Measurements from ENCODE around the gene BTN1A1.

Gene BTN1A1

GRCh38 chr6:26493258-26493657 is 6.8 kb upstream of the BTN1A1 start (continued):
- TF ChIP-seq, protein P1, sequence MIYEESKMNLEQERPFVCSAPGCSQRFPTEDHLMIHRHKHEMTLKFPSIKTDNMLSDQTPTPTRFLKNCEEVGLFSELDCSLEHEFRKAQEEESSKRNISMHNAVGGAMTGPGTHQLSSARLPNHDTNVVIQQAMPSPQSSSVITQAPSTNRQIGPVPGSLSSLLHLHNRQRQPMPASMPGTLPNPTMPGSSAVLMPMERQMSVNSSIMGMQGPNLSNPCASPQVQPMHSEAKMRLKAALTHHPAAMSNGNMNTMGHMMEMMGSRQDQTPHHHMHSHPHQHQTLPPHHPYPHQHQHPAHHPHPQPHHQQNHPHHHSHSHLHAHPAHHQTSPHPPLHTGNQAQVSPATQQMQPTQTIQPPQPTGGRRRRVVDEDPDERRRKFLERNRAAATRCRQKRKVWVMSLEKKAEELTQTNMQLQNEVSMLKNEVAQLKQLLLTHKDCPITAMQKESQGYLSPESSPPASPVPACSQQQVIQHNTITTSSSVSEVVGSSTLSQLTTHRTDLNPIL (CRISPR knock-in tag; IDR thresholded peaks at IDR 0.05; ENCODE audit: low read depth) = no peak

GRCh38 chr6:26494117-26494516 is 6.0 kb upstream of the BTN1A1 start:
- no peak for ATAC-seq
- TF ChIP-seq TOX (CRISPR knock-in tag; IDR thresholded peaks at IDR 0.05; ENCODE audit: borderline replicate concordance) (no peak), ZC3H10 (CRISPR knock-in tag; IDR thresholded peaks at IDR 0.05) (no peak), PPARA (CRISPR knock-in tag; IDR thresholded peaks at IDR 0.05; ENCODE audit: borderline replicate concordance) (no peak), TCF4 (CRISPR knock-in tag; IDR thresholded peaks at IDR 0.05; ENCODE audit: borderline replicate concordance) (no peak), ARNTL (CRISPR knock-in tag; IDR thresholded peaks at IDR 0.05; ENCODE audit: borderline replicate concordance, low read depth) (no peak), SNAI2 (CRISPR knock-in tag; IDR thresholded peaks at IDR 0.05) (no peak), RARB (CRISPR knock-in tag; IDR thresholded peaks at IDR 0.05) (no peak), ESRRG (CRISPR knock-in tag; IDR thresholded peaks at IDR 0.05) (no peak), PATZ1 (CRISPR knock-in tag; IDR thresholded peaks at IDR 0.05; ENCODE audit: borderline replicate concordance) (no peak), ZFP3 (CRISPR knock-in tag; IDR thresholded peaks at IDR 0.05) (no peak), BACH2 (CRISPR knock-in tag; IDR thresholded peaks at IDR 0.05; ENCODE audit: borderline replicate concordance) (no peak), ISL1 (CRISPR knock-in tag; IDR thresholded peaks at IDR 0.05) (no peak)
- TF ChIP-seq, protein P1 (CRISPR knock-in tag; IDR thresholded peaks at IDR 0.05; ENCODE audit: low read depth) = no peak

GRCh38 chr6:26495281-26495680 is 4.8 kb upstream of the BTN1A1 start:
- no peak for ATAC-seq
- TF ChIP-seq RARB (CRISPR knock-in tag; IDR thresholded peaks at IDR 0.05) = no peak
- TF ChIP-seq ZFP30 (CRISPR knock-in tag; IDR thresholded peaks at IDR 0.05) = no peak
- TF ChIP-seq ZNF565 (CRISPR knock-in tag; conservative IDR thresholded peaks at IDR 0.05; ENCODE audit: low read depth) = no peak
- TF ChIP-seq, protein P2, sequence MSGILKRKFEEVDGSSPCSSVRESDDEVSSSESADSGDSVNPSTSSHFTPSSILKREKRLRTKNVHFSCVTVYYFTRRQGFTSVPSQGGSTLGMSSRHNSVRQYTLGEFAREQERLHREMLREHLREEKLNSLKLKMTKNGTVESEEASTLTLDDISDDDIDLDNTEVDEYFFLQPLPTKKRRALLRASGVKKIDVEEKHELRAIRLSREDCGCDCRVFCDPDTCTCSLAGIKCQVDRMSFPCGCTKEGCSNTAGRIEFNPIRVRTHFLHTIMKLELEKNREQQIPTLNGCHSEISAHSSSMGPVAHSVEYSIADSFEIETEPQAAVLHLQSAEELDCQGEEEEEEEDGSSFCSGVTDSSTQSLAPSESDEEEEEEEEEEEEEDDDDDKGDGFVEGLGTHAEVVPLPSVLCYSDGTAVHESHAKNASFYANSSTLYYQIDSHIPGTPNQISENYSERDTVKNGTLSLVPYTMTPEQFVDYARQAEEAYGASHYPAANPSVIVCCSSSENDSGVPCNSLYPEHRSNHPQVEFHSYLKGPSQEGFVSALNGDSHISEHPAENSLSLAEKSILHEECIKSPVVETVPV (CRISPR knock-in tag; IDR thresholded peaks at IDR 0.05) = no peak
- TF ChIP-seq ZC3H10 (CRISPR knock-in tag; IDR thresholded peaks at IDR 0.05) = no peak
- TF ChIP-seq ZFP3 (CRISPR knock-in tag; IDR thresholded peaks at IDR 0.05) = no peak
- TF ChIP-seq ZNF8 (CRISPR knock-in tag; IDR thresholded peaks at IDR 0.05) = no peak
- TF ChIP-seq TCF4 (CRISPR knock-in tag; IDR thresholded peaks at IDR 0.05; ENCODE audit: borderline replicate concordance) = no peak
- TF ChIP-seq BACH2 (CRISPR knock-in tag; IDR thresholded peaks at IDR 0.05; ENCODE audit: borderline replicate concordance) = no peak
- no peak for TF ChIP-seq ISL1 (CRISPR knock-in tag; IDR thresholded peaks at IDR 0.05)
- no peak for TF ChIP-seq TSHZ2 (CRISPR knock-in tag; IDR thresholded peaks at IDR 0.05)
- TF ChIP-seq, protein P1 (CRISPR knock-in tag; IDR thresholded peaks at IDR 0.05; ENCODE audit: low read depth) = no peak
- no peak for TF ChIP-seq CSDC2 (CRISPR knock-in tag; IDR thresholded peaks at IDR 0.05)
- no peak for TF ChIP-seq SNAI2 (CRISPR knock-in tag; IDR thresholded peaks at IDR 0.05)
- TF ChIP-seq OSR1 (CRISPR knock-in tag; IDR thresholded peaks at IDR 0.05) = no peak
- TF ChIP-seq ESRRG (CRISPR knock-in tag; IDR thresholded peaks at IDR 0.05) = no peak
- no peak for TF ChIP-seq GLIS3 (CRISPR knock-in tag; IDR thresholded peaks at IDR 0.05)
